Subcutaneous abdominal adipose tissue (tissue), 5 donors: ENCODE measurements around the gene NDUFB1.

Source experiments
- H3K27ac ChIP-seq: one replicate; pipeline ENCODE4 v1.7.0; 2013; ENCODE audit warnings: low read depth, mild to moderate bottlenecking, inconsistent platforms, low read length, moderate library complexity
- H3K27me3 ChIP-seq, 5 donors: one replicate each; pipeline ENCODE4 v1.7.0; 2013; ENCODE audit warnings: low read length in 5 of 5, inconsistent platforms in 1 of 5; ENCODE audit not compliant: control insufficient read depth in 5 of 5, insufficient read depth in 4 of 5
- H3K36me3 ChIP-seq, 5 donors: one replicate each; pipeline ENCODE4 v1.7.0; 2013; ENCODE audit warnings: low read length in 5 of 5; ENCODE audit not compliant: control insufficient read depth in 5 of 5, insufficient read depth in 5 of 5
- H3K4me1 ChIP-seq, 5 donors: one replicate each; pipeline ENCODE4 v1.7.0; 2013; ENCODE audit warnings: low read length in 5 of 5, mild to moderate bottlenecking in 3 of 5, moderate library complexity in 1 of 5; ENCODE audit not compliant: control insufficient read depth in 5 of 5, insufficient read depth in 5 of 5
- H3K4me3 ChIP-seq, 5 donors: one replicate each; pipeline ENCODE4 v1.7.0; 2013; ENCODE audit warnings: low read length in 5 of 5, low read depth in 1 of 5
- H3K9ac ChIP-seq, 5 donors: one replicate each; pipeline ENCODE4 v1.7.0; 2013; ENCODE audit warnings: low read length in 5 of 5, mild to moderate bottlenecking in 4 of 5, moderate library complexity in 3 of 5
- H3K9me3 ChIP-seq, 5 donors: one replicate each; pipeline ENCODE4 v1.7.0; 2013; ENCODE audit warnings: low read length in 5 of 5; ENCODE audit not compliant: control insufficient read depth in 5 of 5
- donor health status: healthy.
- donor health status: healthy.
- donor health status: healthy.
- donor health status: healthy.
- donor health status: healthy.

NDUFB1 gene

DNA sequence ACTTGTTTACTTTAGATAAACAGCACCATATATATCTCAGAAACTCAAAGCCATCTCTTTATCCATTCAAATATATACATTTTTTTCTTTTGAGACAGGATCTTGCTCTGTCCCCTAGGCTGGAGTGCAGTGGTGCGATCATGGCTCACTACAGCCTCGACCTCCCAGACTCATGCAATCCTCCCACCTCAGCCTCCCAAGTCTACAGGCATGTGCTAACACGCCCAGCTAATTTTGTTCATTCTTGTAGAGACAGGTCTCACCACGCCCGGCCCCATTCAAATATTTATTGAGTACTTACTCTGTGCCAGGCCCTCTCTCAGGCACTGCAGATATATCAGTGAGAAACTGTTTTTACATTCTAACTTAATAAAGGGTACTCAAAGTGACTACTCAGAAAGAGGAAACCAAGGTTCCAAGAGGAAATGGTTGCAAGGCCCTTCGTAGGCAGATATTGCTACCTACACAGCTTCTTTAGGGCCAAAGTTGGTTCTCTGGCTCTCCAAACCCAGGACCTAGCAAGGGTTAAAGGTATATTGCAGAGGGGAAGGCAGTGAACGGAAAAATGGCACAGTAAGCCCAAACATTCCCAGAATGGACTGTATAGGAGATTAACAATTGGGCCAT is 18.0 kb downstream of the NDUFB1 start:
- Histone ChIP-seq H3K4me1 (peaks cover 6 to 21% (median 16%) of the 10 kb centered on the region in 5 donors), H3K27ac (no peak overlapping the region), H3K9ac (no peak overlapping the region)

GRCh38 chr14:92099802-92100201 is 21.7 kb downstream of the NDUFB1 start:
- Histone ChIP-seq H3K9me3 (no peaks in the 10 kb centered on the region), H3K27ac (no peak overlapping the region), H3K27me3 (no peaks in the 10 kb centered on the region), H3K9ac (no peak overlapping the region), H3K4me3 (no peak overlapping the region), H3K36me3 (peaks cover 4 to 15% (median 11%) of the 10 kb centered on the region in 5 donors), H3K4me1 (peaks cover 1 to 13% (median 3%) of the 10 kb centered on the region in 5 donors)

More for the DNA sequence above, 18.0 kb downstream of the NDUFB1 start:
- no peaks in the 10 kb centered on the region for H3K9me3 ChIP-seq
- H3K27me3 ChIP-seq, result no peaks in the 10 kb centered on the region
- H3K36me3 ChIP-seq, result no peaks in the 10 kb centered on the region
- no peak overlapping the region for H3K4me3 ChIP-seq

DNA sequence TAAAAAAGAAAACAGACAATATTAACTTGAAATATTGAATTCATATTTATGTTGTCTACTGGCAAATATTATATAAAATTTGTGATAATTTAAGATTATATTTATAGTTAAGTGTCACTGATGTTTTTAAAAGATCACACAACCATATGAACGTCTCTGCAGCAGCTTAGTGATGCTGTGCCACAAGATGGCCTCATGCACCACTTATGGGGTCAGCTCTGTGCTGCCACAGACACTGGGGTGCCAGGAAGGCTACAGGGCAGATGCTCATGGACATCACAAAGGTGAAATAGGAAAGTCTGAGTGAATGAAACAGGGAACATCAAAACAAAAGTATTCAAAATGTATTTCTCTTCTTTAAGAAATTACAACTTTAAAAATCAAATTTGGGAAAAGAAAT is 28.2 kb downstream of the NDUFB1 start:
- Histone ChIP-seq H3K27ac (no peak overlapping the region), H3K9me3 (no peaks in the 10 kb centered on the region), H3K4me1 (no peaks in the 10 kb centered on the region), H3K27me3 (no peaks in the 10 kb centered on the region), H3K36me3 (peaks cover 8 to 50% (median 30%) of the 10 kb centered on the region in 5 donors), H3K4me3 (no peak overlapping the region), H3K9ac (no peak overlapping the region)

GRCh38 chr14:92088494-92088893 is 33.0 kb downstream of the NDUFB1 start:
- no peaks in the 10 kb centered on the region for H3K9me3 ChIP-seq
- no peak overlapping the region for H3K27ac ChIP-seq
- H3K4me1 ChIP-seq, result no peaks in the 10 kb centered on the region
- no peaks in the 10 kb centered on the region for H3K27me3 ChIP-seq
- H3K9ac ChIP-seq, result no peak overlapping the region
- peaks cover 25 to 70% (median 35%) of the 10 kb centered on the region in 5 donors for H3K36me3 ChIP-seq
- no peak overlapping the region for H3K4me3 ChIP-seq

DNA sequence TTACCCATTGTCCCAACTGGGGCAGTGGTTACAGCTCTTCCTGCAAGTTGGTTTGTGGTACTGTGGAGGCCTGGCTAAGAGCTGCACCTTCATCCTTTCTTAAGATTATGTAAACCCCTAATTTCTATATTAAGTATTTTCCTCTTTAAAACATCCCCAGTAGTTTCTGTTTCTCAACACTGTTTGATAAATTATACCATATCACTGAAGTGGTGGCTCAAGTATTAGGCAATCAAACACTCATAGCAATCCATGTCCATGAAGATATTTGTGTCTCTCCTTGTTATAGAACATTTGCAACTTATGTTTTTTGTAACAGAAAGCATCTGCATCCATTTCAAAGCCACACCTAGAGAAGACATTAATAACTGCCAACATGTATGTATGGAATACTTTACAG is 47.0 kb downstream of the NDUFB1 start:
- no peak overlapping the region for H3K9ac ChIP-seq
- no peaks in the 10 kb centered on the region for H3K9me3 ChIP-seq
- no peaks in the 10 kb centered on the region for H3K27me3 ChIP-seq
- H3K4me3 ChIP-seq, result no peak overlapping the region
- H3K4me1 ChIP-seq, result peaks cover 0 to 16% (median 0%) of the 10 kb centered on the region in 5 donors
- H3K36me3 ChIP-seq, result peaks cover 12 to 41% (median 24%) of the 10 kb centered on the region in 5 donors
- H3K27ac ChIP-seq, result no peak overlapping the region
